ENCODE data around the gene RMDN2.
A peak's percentile ranks its signal among the peaks of the same experiment; 100 is the strongest.

RMDN2 gene

GRCh38 chr2:37975808-37976207 lies 50.7 kb downstream of the RMDN2 start:
- TF ChIP-seq, protein P1, sequence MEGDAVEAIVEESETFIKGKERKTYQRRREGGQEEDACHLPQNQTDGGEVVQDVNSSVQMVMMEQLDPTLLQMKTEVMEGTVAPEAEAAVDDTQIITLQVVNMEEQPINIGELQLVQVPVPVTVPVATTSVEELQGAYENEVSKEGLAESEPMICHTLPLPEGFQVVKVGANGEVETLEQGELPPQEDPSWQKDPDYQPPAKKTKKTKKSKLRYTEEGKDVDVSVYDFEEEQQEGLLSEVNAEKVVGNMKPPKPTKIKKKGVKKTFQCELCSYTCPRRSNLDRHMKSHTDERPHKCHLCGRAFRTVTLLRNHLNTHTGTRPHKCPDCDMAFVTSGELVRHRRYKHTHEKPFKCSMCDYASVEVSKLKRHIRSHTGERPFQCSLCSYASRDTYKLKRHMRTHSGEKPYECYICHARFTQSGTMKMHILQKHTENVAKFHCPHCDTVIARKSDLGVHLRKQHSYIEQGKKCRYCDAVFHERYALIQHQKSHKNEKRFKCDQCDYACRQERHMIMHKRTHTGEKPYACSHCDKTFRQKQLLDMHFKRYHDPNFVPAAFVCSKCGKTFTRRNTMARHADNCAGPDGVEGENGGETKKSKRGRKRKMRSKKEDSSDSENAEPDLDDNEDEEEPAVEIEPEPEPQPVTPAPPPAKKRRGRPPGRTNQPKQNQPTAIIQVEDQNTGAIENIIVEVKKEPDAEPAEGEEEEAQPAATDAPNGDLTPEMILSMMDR (IDR thresholded peaks at IDR 0.05; ENCODE audit: insufficient read depth, low read depth, low read length, missing control alignments) = no peak
- no peak overlapping the region for H3K4me3 ChIP-seq (ENCODE audit: low read depth, low read length)
- DNase-seq (ENCODE audit: low read depth) = no peak

DNA sequence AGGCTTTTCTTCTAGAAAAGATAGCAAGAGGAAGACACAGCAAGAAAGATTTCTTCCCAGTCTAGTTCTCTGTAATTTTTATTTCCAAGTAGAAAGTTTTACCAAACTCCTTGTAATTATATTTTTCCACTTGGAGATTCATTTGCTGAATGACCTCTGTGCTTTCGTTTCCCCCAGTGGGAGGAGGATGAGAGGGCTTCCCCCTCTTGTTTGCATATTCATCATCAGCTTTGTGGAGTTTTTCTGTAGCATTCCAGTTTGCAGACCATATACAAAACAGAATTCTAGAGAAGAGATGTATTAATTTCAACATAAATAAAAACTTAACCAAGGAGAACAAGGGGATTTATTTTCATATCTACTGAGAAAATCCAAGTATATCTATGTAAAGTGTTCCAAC lies 51.3 kb downstream of the RMDN2 start:
- no peak for DNase-seq (ENCODE audit: low read depth)

GRCh38 chr2:37982147-37982582 lies 57.1 kb downstream of the RMDN2 start:
- H3K4me3 ChIP-seq (ENCODE audit: low read depth, low read length) = no peak overlapping the region
- peak; percentile 78 for DNase-seq (ENCODE audit: low read depth)
- TF ChIP-seq, protein P1 (IDR thresholded peaks at IDR 0.05; ENCODE audit: insufficient read depth, low read depth, low read length, missing control alignments) = peak; percentile 79

More for the DNA sequence above, 51.3 kb downstream of the RMDN2 start:
- no peak overlapping the region for H3K4me3 ChIP-seq (ENCODE audit: low read depth, low read length)
- TF ChIP-seq, protein P1 (IDR thresholded peaks at IDR 0.05; ENCODE audit: insufficient read depth, low read depth, low read length, missing control alignments) = no peak

GRCh38 chr2:37982847-37983246 lies 57.8 kb downstream of the RMDN2 start:
- TF ChIP-seq, protein P1 (IDR thresholded peaks at IDR 0.05; ENCODE audit: insufficient read depth, low read depth, low read length, missing control alignments) = no peak
- H3K4me3 ChIP-seq (ENCODE audit: low read depth, low read length) = no peak overlapping the region
- DNase-seq (ENCODE audit: low read depth) = no peak

GRCh38 chr2:37983719-37984118 lies 58.6 kb downstream of the RMDN2 start:
- DNase-seq (ENCODE audit: low read depth) = no peak
- TF ChIP-seq, protein P1 (IDR thresholded peaks at IDR 0.05; ENCODE audit: insufficient read depth, low read depth, low read length, missing control alignments) = no peak
- no peak overlapping the region for H3K4me3 ChIP-seq (ENCODE audit: low read depth, low read length)

GRCh38 chr2:37984176-37984575 lies 59.1 kb downstream of the RMDN2 start:
- TF ChIP-seq, protein P1 (IDR thresholded peaks at IDR 0.05; ENCODE audit: insufficient read depth, low read depth, low read length, missing control alignments) = no peak
- no peak for DNase-seq (ENCODE audit: low read depth)
- H3K4me3 ChIP-seq (ENCODE audit: low read depth, low read length) = no peak overlapping the region

- TF ChIP-seq, protein P1 (IDR thresholded peaks at IDR 0.05; ENCODE audit: insufficient read depth, low read depth, low read length, missing control alignments) = no peak
- no peak overlapping the region for H3K4me3 ChIP-seq (ENCODE audit: low read depth, low read length)
- DNase-seq (ENCODE audit: low read depth) = no peak
These were observed 59.5 kb downstream of the RMDN2 start for GRCh38 chr2:37984589-37984988.

Measured in GM12865 (cell line).